ENCODE data around the gene ACTL10. TPM values are rescaled to one million over a fixed set of nuclear protein-coding genes. Genes with fewer than 3 reads are reported as not detected.
"Not testable (repeated sequence)": the region's sequence is repeated elsewhere in the genome, so short reads cannot be mapped to it uniquely, and the experiment has no call there.

Gene ACTL10
- total and polyA plus RNA-seq, 7 donors, result 0.54 to 4.5 (median 0.66) TPM

DNA sequence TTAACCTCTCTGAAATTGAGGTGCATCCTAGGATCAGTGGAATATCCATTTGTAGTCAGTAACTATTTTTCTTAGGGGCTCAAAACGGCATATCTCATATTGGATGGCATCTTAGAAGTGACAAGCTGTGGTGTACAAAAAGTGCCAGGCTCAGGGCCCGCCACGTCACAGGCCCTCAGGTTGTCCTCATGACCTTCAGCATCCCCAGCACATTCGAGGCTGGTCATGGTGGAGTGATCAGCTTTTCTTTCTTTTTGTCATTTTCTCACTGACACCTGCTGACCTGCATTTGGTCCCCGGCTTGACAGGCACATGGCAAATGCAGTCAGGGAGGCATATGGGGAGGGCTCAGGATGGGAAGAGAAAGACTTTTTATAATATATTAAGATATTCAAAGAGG lies 26.5 kb downstream of the ACTL10 start:
- no peaks in the 10 kb centered on the region for H3K9me3 ChIP-seq
- intact Hi-C loops (cut with DNase I), result no loop called here
- H3K36me3 ChIP-seq, result no peaks in the 10 kb centered on the region
- 87% methylated on average over 5 of the region's 5 CpGs for WGBS, 2 donors
- peaks cover 0 to 29% (median 26%) of the 10 kb centered on the region in 4 donors for H3K4me1 ChIP-seq
- no peak overlapping the region for H3K4me3 ChIP-seq
- DNase-seq, result no peak
- TF ChIP-seq, protein P1, sequence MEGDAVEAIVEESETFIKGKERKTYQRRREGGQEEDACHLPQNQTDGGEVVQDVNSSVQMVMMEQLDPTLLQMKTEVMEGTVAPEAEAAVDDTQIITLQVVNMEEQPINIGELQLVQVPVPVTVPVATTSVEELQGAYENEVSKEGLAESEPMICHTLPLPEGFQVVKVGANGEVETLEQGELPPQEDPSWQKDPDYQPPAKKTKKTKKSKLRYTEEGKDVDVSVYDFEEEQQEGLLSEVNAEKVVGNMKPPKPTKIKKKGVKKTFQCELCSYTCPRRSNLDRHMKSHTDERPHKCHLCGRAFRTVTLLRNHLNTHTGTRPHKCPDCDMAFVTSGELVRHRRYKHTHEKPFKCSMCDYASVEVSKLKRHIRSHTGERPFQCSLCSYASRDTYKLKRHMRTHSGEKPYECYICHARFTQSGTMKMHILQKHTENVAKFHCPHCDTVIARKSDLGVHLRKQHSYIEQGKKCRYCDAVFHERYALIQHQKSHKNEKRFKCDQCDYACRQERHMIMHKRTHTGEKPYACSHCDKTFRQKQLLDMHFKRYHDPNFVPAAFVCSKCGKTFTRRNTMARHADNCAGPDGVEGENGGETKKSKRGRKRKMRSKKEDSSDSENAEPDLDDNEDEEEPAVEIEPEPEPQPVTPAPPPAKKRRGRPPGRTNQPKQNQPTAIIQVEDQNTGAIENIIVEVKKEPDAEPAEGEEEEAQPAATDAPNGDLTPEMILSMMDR (IDR thresholded peaks at IDR 0.05), result no peak
- peak overlapping the region in 2 of 4 donors; percentile 53 to 67 for H3K27ac ChIP-seq
- H3K27me3 ChIP-seq, result no peaks in the 10 kb centered on the region

DNA sequence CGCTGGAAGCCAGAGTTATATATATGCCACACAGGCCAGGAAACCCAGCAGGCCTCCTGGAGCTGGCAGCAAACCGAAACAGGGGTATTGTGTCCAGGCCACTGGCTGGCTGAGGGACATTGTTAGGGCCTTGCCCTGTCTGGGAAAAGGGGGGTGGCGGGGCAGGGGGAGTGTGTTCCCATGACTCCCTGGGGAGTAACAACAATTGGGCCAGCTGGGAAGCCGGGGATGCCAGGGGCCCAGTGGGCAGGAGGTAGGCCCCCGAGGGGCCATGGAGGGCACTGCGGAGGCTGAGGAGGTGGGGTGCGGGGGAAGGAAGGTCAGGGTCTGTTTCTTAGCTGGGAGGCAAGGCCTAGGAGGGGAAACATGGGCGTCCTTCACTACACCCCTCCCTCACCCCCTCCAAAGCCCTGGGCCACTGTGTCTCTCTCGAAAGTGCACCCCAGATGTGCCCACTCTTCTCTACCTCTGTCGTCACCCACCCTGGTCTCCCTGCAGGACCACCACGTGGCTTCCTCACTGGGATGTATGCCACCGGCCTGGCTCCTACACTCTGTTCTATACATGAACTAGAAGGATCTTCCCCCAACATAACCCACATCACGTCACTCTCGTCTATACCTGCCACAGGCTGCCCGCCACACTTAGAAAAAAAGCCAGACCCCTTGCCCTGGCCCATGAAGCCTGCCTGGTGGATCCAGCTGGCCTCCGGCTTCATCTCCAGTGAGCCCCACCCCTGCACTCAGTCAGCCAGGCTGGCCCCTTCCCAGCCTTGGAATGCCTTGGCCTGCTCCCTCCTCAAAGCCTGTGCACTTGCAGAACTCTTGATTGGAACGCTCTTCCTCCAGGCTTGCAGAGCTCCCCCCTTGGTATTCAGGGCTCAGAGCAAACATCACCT lies 27.2 kb downstream of the ACTL10 start:
- 80 to 89% methylated on average over 17 of the region's 17 CpGs for WGBS, 2 donors
- Histone ChIP-seq H3K36me3 (no peaks in the 10 kb centered on the region), H3K27me3 (no peaks in the 10 kb centered on the region), H3K4me3 (no peak overlapping the region), H3K27ac (peak overlapping the region; percentile 32 to 67 (median 56)), H3K9me3 (no peaks in the 10 kb centered on the region), H3K4me1 (peaks cover 0 to 29% (median 26%) of the 10 kb centered on the region in 4 donors)
- no peak for TF ChIP-seq POLR2A (IDR thresholded peaks at IDR 0.05)
- no peak for TF ChIP-seq POLR2AphosphoS5 (IDR thresholded peaks at IDR 0.05)
- no peak for TF ChIP-seq EP300 (IDR thresholded peaks at IDR 0.05)
- intact Hi-C loops (cut with DNase I), result no loop called here
- DNase-seq, result peak; percentile 83

DNA sequence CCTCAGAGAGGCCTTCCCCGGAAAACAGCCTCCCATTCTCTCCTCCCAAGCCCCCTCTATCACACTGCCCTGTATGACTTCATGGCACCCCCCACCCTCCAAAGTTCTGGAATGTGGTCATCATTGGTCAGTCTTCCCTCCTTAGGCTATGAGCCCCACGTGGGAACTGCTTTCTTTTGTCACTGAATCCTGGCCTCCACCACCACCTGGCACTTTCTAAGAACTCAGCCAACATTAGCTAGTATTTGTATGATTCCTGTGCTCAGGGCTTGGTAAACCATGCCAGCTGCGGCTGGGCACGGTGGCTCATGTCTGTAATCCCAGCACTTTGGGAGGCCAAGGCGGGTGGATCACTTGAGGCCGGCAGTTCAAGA lies 27.9 kb downstream of the ACTL10 start:
- no peak overlapping the region for H3K4me3 ChIP-seq
- no peaks in the 10 kb centered on the region for H3K36me3 ChIP-seq
- peak overlapping the region in 3 of 4 donors; percentile 53 to 67 (median 58) for H3K27ac ChIP-seq
- 67 to 84% methylated on average over 6 of the region's 6 CpGs for WGBS, 2 donors
- TF ChIP-seq POLR2AphosphoS5 (IDR thresholded peaks at IDR 0.05) (no peak), EP300 (IDR thresholded peaks at IDR 0.05) (no peak), POLR2A (IDR thresholded peaks at IDR 0.05) (no peak)
- TF ChIP-seq, protein P1 (IDR thresholded peaks at IDR 0.05), result no peak
- H3K9me3 ChIP-seq, result no peaks in the 10 kb centered on the region
- intact Hi-C loops (cut with DNase I), result no loop called here
- no peaks in the 10 kb centered on the region for H3K27me3 ChIP-seq
- H3K4me1 ChIP-seq, result peaks cover 0 to 29% (median 26%) of the 10 kb centered on the region in 4 donors
- DNase-seq, result no peak

DNA sequence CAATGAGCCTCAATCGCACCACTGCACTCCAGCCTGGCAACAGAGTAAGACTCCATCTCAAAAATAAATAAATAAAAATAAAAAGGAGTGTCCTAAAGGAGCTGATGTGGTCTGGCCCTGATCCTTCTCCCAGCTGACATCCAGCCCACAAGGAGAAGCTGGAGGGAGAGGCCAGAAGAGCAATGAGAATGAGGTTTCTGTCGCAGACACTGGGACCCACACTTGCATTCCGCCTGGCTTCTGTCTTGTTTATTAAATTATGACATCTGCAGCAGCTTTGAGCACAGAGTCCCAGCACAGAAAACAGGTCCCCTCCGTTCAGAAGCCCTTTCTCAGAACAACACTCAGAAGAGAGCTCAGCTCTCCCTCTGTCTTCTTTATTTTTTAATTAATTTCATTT lies 29.7 kb downstream of the ACTL10 start:
- Histone ChIP-seq H3K36me3 (no peaks in the 10 kb centered on the region), H3K4me1 (peaks cover 0 to 29% (median 26%) of the 10 kb centered on the region in 4 donors), H3K27me3 (no peaks in the 10 kb centered on the region), H3K4me3 (no peak overlapping the region), H3K27ac (peak overlapping the region in 3 of 4 donors; percentile 61 to 80 (median 62)), H3K9me3 (no peaks in the 10 kb centered on the region)
- TF ChIP-seq, protein P1 (IDR thresholded peaks at IDR 0.05), result no peak
- no peak for TF ChIP-seq POLR2AphosphoS5 (IDR thresholded peaks at IDR 0.05)
- no peak for TF ChIP-seq POLR2A (IDR thresholded peaks at IDR 0.05)
- no peak for TF ChIP-seq EP300 (IDR thresholded peaks at IDR 0.05)
- intact Hi-C loops (cut with DNase I), result no loop called here
- DNase-seq, result no peak
- 76 to 88% methylated on average over 4 of the region's 4 CpGs for WGBS, 2 donors

DNA sequence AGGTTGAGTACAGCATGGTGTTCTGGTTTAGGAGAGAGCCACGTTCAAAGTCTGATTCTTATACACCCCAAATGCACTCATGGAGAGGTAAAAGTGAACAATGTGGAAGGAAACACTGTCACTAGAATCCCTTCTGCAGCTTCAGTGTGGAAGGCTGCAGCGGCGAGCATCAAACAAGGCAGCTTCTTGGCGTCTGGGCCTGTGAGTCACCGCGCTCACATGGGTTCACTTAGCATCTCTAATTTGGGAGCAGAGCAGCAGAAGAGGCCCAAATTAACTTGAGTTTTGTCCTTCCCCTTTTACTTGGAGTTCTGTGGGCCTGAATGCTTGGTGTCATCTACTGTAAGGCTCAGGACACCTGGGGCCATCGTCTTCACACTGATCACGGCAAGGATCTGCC lies 30.4 kb downstream of the ACTL10 start:
- WGBS, 2 donors, result 85 to 90% methylated on average over 8 of the region's 8 CpGs
- H3K27me3 ChIP-seq, result no peaks in the 10 kb centered on the region
- intact Hi-C loops (cut with DNase I), result no loop called here

DNA sequence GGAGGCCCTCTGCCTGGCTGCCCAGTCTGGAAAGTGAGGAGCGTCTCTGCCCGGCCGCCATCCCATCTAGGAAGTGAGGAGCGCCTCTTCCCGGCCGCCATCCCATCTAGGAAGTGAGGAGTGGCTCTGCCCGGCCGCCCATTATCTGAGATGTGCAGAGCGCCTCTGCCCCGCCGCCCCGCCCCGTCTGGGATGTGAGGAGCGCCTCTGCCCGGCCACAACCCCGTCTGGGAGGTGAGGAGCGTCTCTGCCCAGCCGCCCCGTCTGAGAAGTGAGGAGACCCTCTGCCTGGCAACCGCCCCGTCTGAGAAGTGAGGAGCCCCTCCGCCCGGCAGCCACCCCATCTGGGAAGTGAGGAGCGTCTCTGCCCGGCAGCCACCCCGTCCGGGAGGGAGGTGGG lies 32.2 kb downstream of the ACTL10 start:
- intact Hi-C loops (cut with DNase I); H3K27me3 ChIP-seq; H3K27ac ChIP-seq; DNase-seq; H3K4me3 ChIP-seq; H3K9me3 ChIP-seq; H3K36me3 ChIP-seq: not testable (repeated sequence)
- peaks cover 0 to 35% (median 30%) of the 10 kb centered on the region in 4 donors for H3K4me1 ChIP-seq
- 93 to 96% methylated on average over 19 to 20 of the region's 27 CpGs for WGBS, 2 donors

More for the DNA sequence above, 30.4 kb downstream of the ACTL10 start:
- peak overlapping the region; percentile 18 to 80 (median 62) for H3K27ac ChIP-seq
- H3K4me1 ChIP-seq, result peaks cover 0 to 29% (median 26%) of the 10 kb centered on the region in 4 donors
- no peaks in the 10 kb centered on the region for H3K9me3 ChIP-seq
- TF ChIP-seq, protein P1 (IDR thresholded peaks at IDR 0.05), result no peak
- TF ChIP-seq EP300 (IDR thresholded peaks at IDR 0.05) (no peak), POLR2AphosphoS5 (IDR thresholded peaks at IDR 0.05) (peak in 2 of 4 donors; percentile 18 to 45)
- H3K4me3 ChIP-seq, result no peak overlapping the region
- peak; percentile 86 for DNase-seq
- H3K36me3 ChIP-seq, result no peaks in the 10 kb centered on the region

DNA sequence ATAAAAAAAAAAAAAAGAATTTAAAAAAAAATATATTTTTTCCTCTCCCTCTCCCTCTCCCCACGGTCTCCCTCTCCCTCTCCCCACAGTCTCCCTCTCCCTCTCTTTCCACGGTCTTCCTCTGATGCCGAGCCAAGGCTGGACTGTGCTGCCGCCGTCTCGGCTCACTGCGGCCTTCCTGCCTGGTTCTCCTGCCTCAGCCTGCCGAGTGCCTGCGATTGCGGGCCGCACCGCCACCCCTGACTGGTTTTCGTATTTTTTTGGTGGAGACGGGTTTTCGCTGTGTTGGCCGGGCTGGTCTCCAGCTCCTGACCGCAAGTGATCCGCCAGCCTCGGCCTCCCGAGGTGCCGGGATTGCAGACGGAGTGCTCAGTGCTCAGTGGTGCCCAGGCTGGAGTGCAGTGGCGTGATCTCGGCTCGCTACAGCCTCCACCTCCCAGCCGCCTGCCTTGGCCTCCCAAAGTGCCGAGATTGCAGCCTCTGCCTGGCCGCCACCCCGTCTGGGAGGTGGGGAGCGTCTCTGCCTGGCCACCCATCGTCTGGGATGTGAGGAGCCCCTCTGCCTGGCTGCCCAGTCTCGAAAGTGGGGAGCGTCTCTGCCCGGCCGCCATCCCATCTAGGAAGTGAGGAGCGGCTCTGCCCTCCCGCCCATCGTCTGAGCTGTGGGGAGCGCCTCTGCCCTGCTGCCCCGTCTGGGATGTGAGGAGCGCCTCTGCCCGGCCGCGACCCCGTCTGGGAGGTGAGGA lies 34.1 kb downstream of the ACTL10 start:
- H3K9me3 ChIP-seq; H3K27ac ChIP-seq; H3K27me3 ChIP-seq; H3K4me3 ChIP-seq; intact Hi-C loops (cut with DNase I); H3K36me3 ChIP-seq; DNase-seq: not testable (repeated sequence)
- WGBS, 2 donors, result 90 to 97% methylated on average over 45 of the region's 45 CpGs
- peaks cover 0 to 26% (median 23%) of the 10 kb centered on the region in 4 donors for H3K4me1 ChIP-seq

All from sigmoid colon (tissue), 7 donors.